ENCODE data around the gene FCRL1. TPM values are rescaled to one million over a fixed set of nuclear protein-coding genes. Genes with fewer than 3 reads are reported as not detected.

The FCRL1 gene
- total and polyA plus RNA-seq, 2 of the 8 experiments (the other 6 are each of a cell fraction or from before 2014, with no cell fraction given), result not detected

DNA sequence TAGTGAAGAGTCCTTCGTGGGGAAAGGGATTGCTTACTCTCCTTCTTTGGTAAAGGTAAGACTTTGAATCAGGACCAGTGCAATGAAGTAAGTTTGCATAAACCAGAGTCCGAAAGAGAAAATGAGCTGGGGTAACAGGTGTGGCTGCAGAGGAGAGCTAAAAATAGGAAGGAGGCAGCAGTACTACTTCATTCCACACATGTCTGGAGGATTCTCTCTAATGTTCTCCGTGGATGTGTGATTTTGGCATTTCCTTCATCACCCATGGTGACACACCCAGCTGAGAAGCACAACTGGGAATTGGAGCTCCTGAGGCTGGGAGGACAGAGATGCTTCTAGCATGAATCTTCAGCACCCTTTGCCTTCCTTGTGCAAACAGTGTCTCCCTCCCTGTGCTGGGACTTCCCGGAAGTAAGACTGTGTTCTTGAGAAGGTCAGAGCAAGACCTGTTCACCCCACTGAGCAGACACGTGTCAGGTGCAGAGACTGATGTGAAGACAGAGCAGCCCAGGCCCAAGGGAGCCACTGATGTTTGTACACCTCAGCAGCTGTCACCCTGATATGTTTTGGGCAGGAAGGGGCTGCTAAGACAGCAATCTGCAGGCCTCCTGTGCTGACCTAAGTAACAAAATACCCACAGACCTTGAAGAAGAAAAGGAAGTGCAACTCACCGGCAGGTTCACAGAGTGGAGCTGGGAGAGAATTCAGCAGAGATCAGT is 13.3 kb downstream of the FCRL1 start:
- H4K5ac ChIP-seq (ENCODE audit: insufficient read length, low read depth, low read length), result no peak overlapping the region
- H3K36me3 ChIP-seq (ENCODE audit: control insufficient read depth in 2 of 4, insufficient read depth in 4 of 4, low read length in 3 of 4), result no peaks in the 10 kb centered on the region
- H3K27me3 ChIP-seq (replicated peaks in 1 of 4; ENCODE audit: control insufficient read depth in 3 of 4, extremely low read depth in 1 of 4, insufficient read depth in 3 of 4, low read length in 3 of 4), result no peaks in the 10 kb centered on the region
- no peaks in the 10 kb centered on the region for H3K4me1 ChIP-seq (replicated peaks in 1 of 4; ENCODE audit: control insufficient read depth in 3 of 4, insufficient read depth in 4 of 4, low read length in 3 of 4)
- H2BK20ac ChIP-seq (ENCODE audit: low read length), result no peak overlapping the region
- H3K4me2 ChIP-seq (ENCODE audit: insufficient read depth in 1 of 2, low read depth in 2 of 2, low read length in 2 of 2), result no peak overlapping the region
- H4K8ac ChIP-seq (ENCODE audit: extremely low read depth, insufficient read depth, low read length), result no peak overlapping the region
- H3K23ac ChIP-seq (ENCODE audit: insufficient read length), result no peak overlapping the region
- no peak overlapping the region for H3K4ac ChIP-seq (replicated peaks; ENCODE audit: insufficient read length, low read depth, low read length)
- no peak overlapping the region for H2AK5ac ChIP-seq (ENCODE audit: low read depth, low read length)
- CTCF ChIA-PET (ENCODE audit: partially characterized antibody), result interaction anchor here (0.7 to 1.7 kb wide), 6 partner anchors 18 to 162 kb away, joined by 3 to 5 read pairs (median 3); no protein-coding TSS in a partner anchor
- H3K27ac ChIP-seq (ENCODE audit: low read depth, low read length), result no peak overlapping the region
- H3K9me3 ChIP-seq (ENCODE audit: insufficient read depth in 2 of 2, low read depth in 1 of 2, low read length in 1 of 2), result no peaks in the 10 kb centered on the region
- TF ChIP-seq BCL11A (IDR thresholded peaks at IDR 0.05; ENCODE audit: low read depth in 2 of 2, low read length in 2 of 2) (no peak), POLR2A (IDR thresholded peaks at IDR 0.05; ENCODE audit: control extremely low read depth in 1 of 2, low read depth in 2 of 2, low read length in 2 of 2) (no peak), RXRA (IDR thresholded peaks at IDR 0.05; ENCODE audit: insufficient read depth, low read depth, low read length) (no peak), TBP (IDR thresholded peaks at IDR 0.05; ENCODE audit: low read depth, low read length) (no peak), ZNF274 (IDR thresholded peaks at IDR 0.05; ENCODE audit: borderline replicate concordance, extremely low read depth, low read length) (no peak)
- no peak overlapping the region for H3K9ac ChIP-seq (replicated peaks in 1 of 4; ENCODE audit: extremely low read depth in 1 of 4, low read depth in 3 of 4, low read length in 3 of 4)
- DNase-seq (ENCODE audit: low read depth in 1 of 2, low spot score in 2 of 2) (no peak), FAIRE-seq (no peak)
- no peak overlapping the region for H3K4me3 ChIP-seq (ENCODE audit: extremely low read depth in 1 of 4, insufficient read depth in 2 of 4, low read depth in 3 of 4, low read length in 4 of 4)
- no peak overlapping the region for H2BK12ac ChIP-seq (ENCODE audit: low read depth, low read length)
- WGBS, 2 experiments (ENCODE audit: extremely low coverage in 1 of 2, insufficient coverage in 1 of 2, insufficient read length in 1 of 2, insufficient replicate concordance in 2 of 2, low coverage in 1 of 2, low lambda C conversion rate in 2 of 2, missing lambda C conversion rate in 1 of 2), result 80% methylated on average over 6 of the region's 6 CpGs; no CpG with 5 or more reads in 1 of the 2 experiments
- H3K14ac ChIP-seq (ENCODE audit: insufficient read length), result no peak overlapping the region
- no peaks in the 10 kb centered on the region for H4K20me1 ChIP-seq (replicated peaks in 1 of 2; ENCODE audit: control insufficient read depth in 1 of 2, insufficient read depth in 2 of 2, low read length in 2 of 2)
- no peak overlapping the region for H2BK15ac ChIP-seq (ENCODE audit: low read length)
- POLR2A ChIA-PET (ENCODE audit: partially characterized antibody), result interaction anchor here (1.5 kb wide), 1 partner anchor 13 kb away, joined by 4 read pairs; the partner anchor contains the start of gene FCRL1
- no peaks in the 10 kb centered on the region for H3K79me1 ChIP-seq (ENCODE audit: low read depth, low read length)
- H2BK120ac ChIP-seq (replicated peaks; ENCODE audit: low read depth, low read length), result no peak overlapping the region
- no peak overlapping the region for H3K56ac ChIP-seq (replicated peaks; ENCODE audit: insufficient read length, low read depth, low read length)
- no peak overlapping the region for H2AFZ ChIP-seq (ENCODE audit: low read length)
- H3K23me2 ChIP-seq (ENCODE audit: low read depth, low read length), result no peaks in the 10 kb centered on the region
- no peaks in the 10 kb centered on the region for H3K79me2 ChIP-seq (ENCODE audit: control insufficient read depth in 1 of 2, insufficient read depth in 2 of 2, low read length in 2 of 2)
- H4K91ac ChIP-seq (replicated peaks; ENCODE audit: insufficient read length, low read length), result no peak overlapping the region
- no peak overlapping the region for H3K18ac ChIP-seq (ENCODE audit: extremely low read depth, low read length)
- H2BK5ac ChIP-seq (ENCODE audit: low read depth, low read length), result no peak overlapping the region

All from H1 (cell line).